Thoracic aorta (tissue), 2 donors: ENCODE results near the gene PAK1. TPM values are rescaled to one million over a fixed set of nuclear protein-coding genes. Genes with fewer than 3 reads are reported as not detected.

ENCODE experiments used
- ATAC-seq: fragments of 150-250 bp; one replicate; pipeline ENCODE4 v1.8.0; 2017; ENCODE audit warnings: low read depth; ENCODE audit not compliant: insufficient number of reproducible peaks, low FRiP score
- DNase-seq: peaks from one replicate; pipeline ENCODE4 v3.0.0-alpha.2; 2020; ENCODE audit warnings: low spot score
- H3K27ac ChIP-seq, 2 donors: fragments of 200-600 bp; sonication (generic); 1 replicate in 1 of 2; 2 replicates in 1 of 2; pipeline ENCODE4 v1.5.1; 2016; ENCODE audit warnings: mild to moderate bottlenecking in 2 of 2, moderate library complexity in 2 of 2
- H3K27me3 ChIP-seq: fragments of 200-600 bp; sonication (generic); replicated peaks from 2 replicates; pipeline ENCODE4 v1.6.0; 2016; ENCODE audit warnings: mild to moderate bottlenecking; ENCODE audit not compliant: insufficient read depth
- H3K36me3 ChIP-seq: fragments of 200-600 bp; sonication (generic); one replicate; pipeline ENCODE4 v1.5.1; 2016
- H3K4me1 ChIP-seq, 2 donors: fragments of 200-600 bp; sonication (generic); 1 replicate in 1 of 2; 2 replicates in 1 of 2; pipeline versions ENCODE4 v1.5.1 to v1.6.0; 2016; ENCODE audit warnings: low read depth in 2 of 2, mild to moderate bottlenecking in 1 of 2; ENCODE audit not compliant: control insufficient read depth in 1 of 2
- H3K4me3 ChIP-seq: fragments of 200-600 bp; sonication (generic); 2 replicates; pipeline ENCODE4 v1.5.1; 2016; ENCODE audit warnings: mild to moderate bottlenecking
- H3K9me3 ChIP-seq: fragments of 200-600 bp; sonication (generic); 2 replicates; pipeline ENCODE4 v1.5.1; 2016
- total RNA-seq, 2 donors: library from RNA; depleted of rRNA; stranded (reverse); fragments of >200 nt; gene quantifications; one replicate each; pipeline versions ENCODE4 v1.1.0 to v1.2.3, GENCODE V29; 2016
- TF ChIP-seq, protein P1 (sequence below): fragments of 200-600 bp; sonication (generic); IDR thresholded peaks from one replicate; pipeline ENCODE4 v1.5.1; 2019; ENCODE audit warnings: antibody characterized with exemption

PAK1 gene
- total RNA-seq, 2 donors from 2014 or later = 29.4 to 48.3 TPM

DNA sequence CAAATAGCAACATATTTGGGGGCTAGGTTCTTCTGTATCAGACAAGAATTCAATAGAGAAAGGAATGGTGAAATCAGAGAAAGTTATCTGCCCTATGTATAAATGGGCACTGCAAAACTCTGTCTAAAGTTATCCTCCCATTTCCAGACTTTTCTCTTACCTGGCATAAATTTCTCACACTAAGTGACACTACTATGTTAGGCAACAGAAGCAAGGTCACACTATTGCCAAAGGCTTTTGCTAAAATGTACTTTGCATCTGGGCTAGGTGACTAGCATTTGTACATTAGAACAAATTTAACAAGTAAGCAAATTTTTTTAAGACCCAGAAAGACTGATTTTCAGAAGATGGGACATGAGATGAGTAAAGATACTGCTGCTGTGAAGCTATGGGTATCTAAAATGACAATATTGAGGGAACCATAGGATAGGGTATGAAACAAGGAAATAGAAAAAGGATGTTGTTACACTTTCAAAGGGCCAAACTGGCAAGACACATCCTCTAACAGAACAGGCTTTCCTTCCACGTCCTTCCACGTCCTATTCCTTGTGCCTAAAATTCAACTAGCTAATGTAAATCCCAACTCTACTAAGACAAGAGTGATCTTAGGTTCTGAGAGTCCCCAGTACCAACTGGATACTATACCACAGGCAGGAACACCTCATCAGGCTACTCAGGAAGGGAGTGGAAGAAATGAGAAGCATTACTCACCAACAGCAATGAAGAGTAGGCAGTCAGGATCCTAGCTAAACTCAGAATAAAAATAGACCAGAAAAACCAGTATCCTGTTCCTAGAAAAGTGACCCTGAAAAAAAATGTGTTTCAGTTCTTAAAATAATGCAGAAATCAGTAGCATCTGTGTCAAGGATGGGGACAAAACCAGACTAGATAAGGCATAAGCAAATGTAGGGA is 195.0 kb downstream of the PAK1 start:
- ATAC-seq = no peak
- Histone ChIP-seq H3K9me3 (no peaks in the 10 kb centered on the region), H3K4me1 (no peaks in the 10 kb centered on the region), H3K36me3 (no peaks in the 10 kb centered on the region), H3K27me3 (no peaks in the 10 kb centered on the region), H3K27ac (no peak overlapping the region), H3K4me3 (no peak overlapping the region)
- TF ChIP-seq, protein P1, sequence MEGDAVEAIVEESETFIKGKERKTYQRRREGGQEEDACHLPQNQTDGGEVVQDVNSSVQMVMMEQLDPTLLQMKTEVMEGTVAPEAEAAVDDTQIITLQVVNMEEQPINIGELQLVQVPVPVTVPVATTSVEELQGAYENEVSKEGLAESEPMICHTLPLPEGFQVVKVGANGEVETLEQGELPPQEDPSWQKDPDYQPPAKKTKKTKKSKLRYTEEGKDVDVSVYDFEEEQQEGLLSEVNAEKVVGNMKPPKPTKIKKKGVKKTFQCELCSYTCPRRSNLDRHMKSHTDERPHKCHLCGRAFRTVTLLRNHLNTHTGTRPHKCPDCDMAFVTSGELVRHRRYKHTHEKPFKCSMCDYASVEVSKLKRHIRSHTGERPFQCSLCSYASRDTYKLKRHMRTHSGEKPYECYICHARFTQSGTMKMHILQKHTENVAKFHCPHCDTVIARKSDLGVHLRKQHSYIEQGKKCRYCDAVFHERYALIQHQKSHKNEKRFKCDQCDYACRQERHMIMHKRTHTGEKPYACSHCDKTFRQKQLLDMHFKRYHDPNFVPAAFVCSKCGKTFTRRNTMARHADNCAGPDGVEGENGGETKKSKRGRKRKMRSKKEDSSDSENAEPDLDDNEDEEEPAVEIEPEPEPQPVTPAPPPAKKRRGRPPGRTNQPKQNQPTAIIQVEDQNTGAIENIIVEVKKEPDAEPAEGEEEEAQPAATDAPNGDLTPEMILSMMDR = no peak
- DNase-seq = no peak

DNA sequence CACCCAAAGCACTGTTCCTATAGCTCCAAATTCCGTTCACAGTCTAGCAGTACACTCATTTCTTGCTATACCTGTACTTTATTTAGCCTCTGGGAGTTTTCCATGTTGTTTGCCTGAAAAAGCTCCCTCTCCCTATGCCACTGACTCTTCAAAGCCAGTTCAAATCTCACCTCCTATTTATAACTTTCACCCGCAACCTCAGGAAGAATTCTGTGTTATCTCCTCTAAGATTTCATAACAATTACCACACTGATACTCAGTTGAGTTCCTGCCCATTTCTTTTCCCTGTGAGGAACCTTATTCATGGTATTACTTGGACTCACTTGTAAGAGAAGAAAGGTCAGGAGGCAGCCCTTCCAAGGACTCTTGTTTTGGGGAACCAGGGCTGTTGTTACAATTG is 197.6 kb downstream of the PAK1 start:
- H3K4me1 ChIP-seq = no peaks in the 10 kb centered on the region
- no peaks in the 10 kb centered on the region for H3K27me3 ChIP-seq
- no peak overlapping the region for H3K4me3 ChIP-seq
- H3K9me3 ChIP-seq = no peaks in the 10 kb centered on the region
- no peak for DNase-seq
- H3K36me3 ChIP-seq = no peaks in the 10 kb centered on the region
- ATAC-seq = no peak
- no peak overlapping the region for H3K27ac ChIP-seq
- TF ChIP-seq, protein P1 = no peak

Other genes with a start within 250 kb of the PAK1 start
- gene GDPD4, start 172.4 kb downstream of the PAK1 start, total RNA-seq = not detected
- gene AQP11, start 115.9 kb upstream of the PAK1 start, total RNA-seq = not detected
- gene CLNS1A, start 163.7 kb upstream of the PAK1 start, total RNA-seq = 10 to 100 TPM; 47.4 to 48.3 TPM